ENCODE results near the gene ADGRV1.
A peak's percentile ranks its signal among the peaks of the same experiment; 100 is the strongest.
"Not testable (repeated sequence)": the region's sequence is repeated elsewhere in the genome, so short reads cannot be mapped to it uniquely, and the experiment has no call there.

Gene ADGRV1

GRCh38 chr5:90553711-90554110 lies 4.9 kb upstream of the ADGRV1 start:
- DNase-seq, result no peak

- no peak for DNase-seq
These were observed 4.1 kb upstream of the ADGRV1 start for GRCh38 chr5:90554358-90555006.

DNA sequence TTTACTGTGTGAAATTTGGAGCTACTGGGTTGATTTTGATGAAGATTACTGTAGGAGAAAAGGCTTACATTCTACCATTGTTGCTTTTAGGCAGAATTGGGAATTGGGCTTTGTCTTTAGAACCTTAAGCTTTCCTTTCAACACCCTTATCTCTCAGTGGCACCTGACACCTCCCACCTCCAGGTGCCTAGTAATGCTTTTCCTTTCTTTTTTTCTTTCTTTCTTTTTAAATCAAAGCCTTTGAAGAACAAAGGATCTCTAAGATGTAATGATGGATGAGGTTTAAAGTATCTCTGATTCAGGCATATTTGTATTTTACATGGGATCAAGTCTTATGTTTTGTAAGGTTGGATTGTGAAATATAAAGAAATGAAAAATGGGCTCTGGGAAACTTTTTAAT lies 2.9 kb upstream of the ADGRV1 start:
- no peak for DNase-seq

- DNase-seq, result peak; percentile 53
These were observed 1.2 kb upstream of the ADGRV1 start for GRCh38 chr5:90557391-90557790.

- peak; percentile 37 for DNase-seq
These were observed 726 bp upstream of the ADGRV1 start for GRCh38 chr5:90557871-90558270.

- no peak for DNase-seq
These were observed 2.2 kb downstream of the ADGRV1 start for GRCh38 chr5:90560771-90561170.

- no peak for DNase-seq
These were observed 3.2 kb downstream of the ADGRV1 start for GRCh38 chr5:90561766-90562165.

- DNase-seq, result peak; percentile 53
These were observed 3.7 kb downstream of the ADGRV1 start for GRCh38 chr5:90562341-90562740.

DNA sequence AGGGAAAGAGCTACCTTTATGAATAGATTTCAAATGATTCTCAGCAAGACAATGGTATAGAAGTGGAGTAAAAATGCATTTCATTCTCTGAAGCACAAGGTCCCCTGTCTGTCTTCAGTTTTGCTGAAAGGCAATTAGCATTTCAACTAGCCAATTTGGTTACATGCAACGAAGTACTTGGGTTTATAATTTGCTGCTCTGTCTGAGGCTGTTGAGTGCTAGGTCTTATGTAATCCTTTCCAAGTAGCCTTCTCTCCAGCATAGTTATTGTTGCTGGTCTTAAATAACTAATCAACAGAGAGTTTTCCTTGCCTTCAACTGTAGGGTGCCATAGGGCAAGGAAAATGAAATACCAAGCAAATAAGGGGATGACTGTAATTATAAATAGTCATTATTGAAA lies 4.5 kb downstream of the ADGRV1 start:
- no peak for DNase-seq

DNA sequence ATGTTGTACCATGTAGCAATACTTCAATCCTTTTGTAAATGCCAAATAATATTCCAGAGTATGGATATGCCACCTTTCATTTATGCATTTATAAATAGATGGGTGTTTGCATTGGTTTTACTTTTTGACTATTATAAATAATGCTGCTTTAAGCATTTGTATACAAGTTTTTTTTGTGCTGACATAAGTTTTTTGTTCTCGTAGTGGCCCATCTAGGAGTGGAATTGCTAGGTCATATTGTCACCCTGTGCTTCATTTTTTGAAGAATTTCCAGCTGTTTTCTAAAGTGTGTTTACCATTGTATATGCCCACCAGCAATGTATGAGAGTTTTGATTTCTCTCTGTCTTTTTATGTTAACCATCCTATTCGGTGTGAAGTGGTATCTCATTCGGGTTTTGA lies 6.9 kb downstream of the ADGRV1 start:
- DNase-seq, result no peak

- DNase-seq, result no peak
These were observed 10.5 kb downstream of the ADGRV1 start for GRCh38 chr5:90569084-90569483.

- no peak for DNase-seq
These were observed 11.4 kb downstream of the ADGRV1 start for GRCh38 chr5:90570034-90570433.

DNA sequence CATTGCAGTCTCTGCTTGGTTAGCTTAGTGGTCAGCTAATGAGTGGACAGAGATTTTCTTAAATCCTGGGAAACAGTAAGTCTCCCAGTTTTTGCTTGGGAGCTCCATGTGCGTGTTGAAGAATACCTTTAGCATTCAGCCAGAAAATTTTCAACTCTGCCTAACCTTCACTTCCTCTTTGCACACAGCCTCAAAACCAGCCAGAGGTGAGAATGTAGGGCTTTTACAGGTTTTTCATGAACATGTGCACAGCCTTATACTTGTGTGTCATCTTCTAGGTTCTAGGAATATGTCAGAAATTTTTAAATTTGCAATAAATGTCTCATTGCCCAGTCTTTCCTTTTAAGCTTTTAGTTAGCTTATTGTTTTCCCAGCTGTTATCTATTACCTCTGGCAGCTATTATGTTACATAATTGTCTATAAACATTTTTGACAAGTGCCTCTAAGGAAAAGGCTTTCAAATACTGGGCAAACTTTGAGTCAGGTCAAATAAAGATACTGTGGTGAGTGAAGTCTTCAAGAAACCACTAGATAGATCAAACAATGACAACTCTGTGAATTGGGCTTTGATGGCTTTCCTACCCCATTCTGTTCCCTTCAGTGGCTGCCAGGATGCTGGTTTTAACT lies 12.7 kb downstream of the ADGRV1 start:
- no peak for DNase-seq

GRCh38 chr5:90575712-90576111 lies 17.1 kb downstream of the ADGRV1 start:
- DNase-seq, result no peak

DNA sequence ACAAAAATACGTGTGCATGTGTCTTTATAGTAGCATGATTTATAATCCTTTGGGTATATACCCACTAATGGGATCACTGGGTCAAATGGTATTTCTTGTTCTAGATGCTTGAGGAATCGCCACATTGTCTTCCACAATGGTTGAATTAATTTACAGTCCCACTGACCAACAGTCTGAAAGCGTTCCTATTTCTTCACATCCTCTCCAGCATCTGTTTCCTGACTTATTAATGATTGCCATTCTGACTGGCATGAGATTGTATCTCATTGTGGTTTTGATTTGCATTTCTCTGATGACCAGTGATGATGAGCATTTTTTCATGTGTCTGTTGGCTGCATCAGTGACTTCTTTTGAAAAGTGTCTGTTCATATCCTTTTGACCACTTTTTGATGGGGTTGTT lies 18.0 kb downstream of the ADGRV1 start:
- not testable (repeated sequence) for DNase-seq

- DNase-seq, result not testable (repeated sequence)
These were observed 21.3 kb downstream of the ADGRV1 start for GRCh38 chr5:90579905-90580304.

DNA sequence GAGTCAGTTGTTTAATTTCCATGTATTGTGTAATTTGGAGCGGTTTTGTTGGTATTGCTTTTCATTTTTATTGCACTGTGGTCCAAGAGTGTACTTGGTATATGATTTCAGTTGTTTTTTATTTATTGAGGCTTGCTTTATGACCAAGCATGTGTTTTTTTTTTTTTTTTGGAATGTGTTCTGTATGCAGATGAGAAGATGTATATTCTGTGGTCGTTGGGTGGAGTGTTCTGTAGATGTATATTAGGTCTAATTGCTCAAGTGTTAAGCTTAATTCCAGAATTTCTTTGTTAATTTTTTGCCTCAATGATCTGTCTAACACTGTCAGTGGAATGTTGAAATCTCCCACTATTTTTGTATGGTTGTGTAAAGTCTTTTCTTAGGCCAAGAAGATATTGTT lies 23.4 kb downstream of the ADGRV1 start:
- DNase-seq, result no peak

DNA sequence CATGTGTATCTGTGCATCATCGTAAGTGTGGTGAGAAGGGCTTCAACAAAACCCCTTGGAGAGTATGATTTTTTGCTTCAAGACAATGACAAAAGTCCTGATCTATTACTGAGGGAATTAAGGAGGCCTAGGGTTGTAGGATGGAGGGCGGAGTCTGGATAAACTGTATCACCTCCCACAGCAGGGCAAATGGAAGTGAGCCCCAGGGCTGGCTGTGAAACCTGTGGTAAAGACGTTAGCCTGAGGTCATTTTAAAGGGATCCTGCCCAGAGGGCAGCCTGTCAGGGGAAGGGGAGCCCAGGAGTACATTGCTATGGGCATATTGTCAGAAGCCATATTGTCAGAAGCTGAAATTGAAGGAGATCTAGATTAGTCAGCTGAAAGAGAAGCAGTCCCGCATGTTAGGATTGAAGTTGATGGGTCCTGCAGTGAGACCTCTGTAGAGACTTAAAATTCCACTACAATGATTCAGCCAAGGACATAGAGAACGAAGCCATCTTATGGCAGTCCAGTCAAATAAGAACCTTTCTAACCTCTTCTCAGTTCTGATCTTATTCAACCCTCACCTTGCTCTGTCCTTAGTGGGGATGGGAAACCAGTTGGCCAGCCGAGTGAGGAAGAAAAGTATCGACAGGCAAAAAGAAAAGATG lies 26.9 kb downstream of the ADGRV1 start:
- DNase-seq, result no peak

GRCh38 chr5:90586469-90586868 lies 27.9 kb downstream of the ADGRV1 start:
- no peak for DNase-seq

GRCh38 chr5:90590170-90590569 lies 31.6 kb downstream of the ADGRV1 start:
- DNase-seq, result no peak

DNA sequence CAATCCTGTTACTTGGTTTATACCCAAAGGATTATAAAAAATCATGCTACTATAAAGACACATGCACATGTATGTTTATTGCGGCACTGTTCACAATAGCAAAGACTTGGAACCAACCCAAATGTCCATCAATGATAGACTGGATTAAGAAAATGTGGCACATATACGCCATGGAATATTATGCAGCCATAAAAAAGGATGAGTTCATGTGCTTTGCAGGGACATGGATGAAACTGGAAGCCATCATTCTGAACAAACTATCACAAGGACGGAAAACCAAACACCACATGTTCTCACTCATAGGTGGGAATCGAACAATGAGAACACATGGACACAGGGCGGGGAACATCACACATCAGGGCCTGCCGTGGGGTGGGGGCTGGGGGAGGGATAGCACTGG lies 34.5 kb downstream of the ADGRV1 start:
- not testable (repeated sequence) for DNase-seq

DNA sequence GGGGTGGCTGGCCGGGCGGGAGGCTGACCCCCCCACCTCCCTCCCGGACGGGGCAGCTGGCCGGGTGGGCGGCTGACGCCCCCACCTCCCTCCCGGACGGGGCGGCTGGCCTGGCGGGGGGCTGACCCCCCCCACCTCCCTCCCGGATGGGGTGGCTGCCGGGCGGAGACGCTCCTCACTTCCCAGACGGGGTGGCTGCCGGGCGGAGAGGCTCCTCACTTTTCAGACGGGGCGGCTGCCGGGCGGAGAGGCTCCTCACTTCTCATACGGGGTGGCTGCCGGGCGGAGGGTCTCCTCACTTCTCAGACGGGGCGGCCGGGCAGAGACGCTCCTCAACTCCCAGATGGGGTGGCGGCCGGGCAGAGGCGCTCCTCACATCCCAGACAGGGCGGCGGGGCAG lies 37.2 kb downstream of the ADGRV1 start:
- not testable (repeated sequence) for DNase-seq

- no peak for DNase-seq
These were observed 39.7 kb downstream of the ADGRV1 start for GRCh38 chr5:90598293-90598692.

DNA sequence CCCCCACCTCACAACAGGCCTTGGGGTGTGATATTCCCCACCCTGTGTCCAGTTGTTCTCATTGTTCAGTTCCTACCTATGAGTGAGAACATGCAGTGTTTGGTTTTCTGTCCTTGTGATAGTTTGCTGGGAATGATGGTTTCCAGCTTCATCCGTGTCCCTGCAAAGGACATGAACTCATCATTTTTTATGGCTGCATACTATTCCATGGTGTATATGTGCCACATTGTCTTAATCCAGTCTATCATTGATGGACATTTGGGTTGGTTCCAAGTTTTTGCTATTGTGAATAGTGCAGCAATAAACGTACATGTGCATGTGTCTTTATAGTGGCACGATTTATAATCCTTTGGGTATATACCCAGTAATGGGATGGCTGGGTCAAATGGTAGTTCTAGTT lies 41.7 kb downstream of the ADGRV1 start:
- not testable (repeated sequence) for DNase-seq

GRCh38 chr5:90601468-90601867 lies 42.9 kb downstream of the ADGRV1 start:
- DNase-seq, result no peak
